CD4-positive, alpha-beta T cell treated with Interleukin-6 at 100 ng/mL for 8 hours (primary cell): ENCODE measurements around the gene C9orf50.
A peak's percentile ranks its signal among the peaks of the same experiment; 100 is the strongest.

Experiments
- DNase-seq: peaks from one replicate; pipeline ENCODE4 v3.0.0-alpha.2; 2020; ENCODE audit warnings: mixed read lengths, low spot score

The C9orf50 gene

GRCh38 chr9:129631674-129632129 is 10.8 kb upstream of the C9orf50 start:
- DNase-seq, result no peak

- no peak for DNase-seq
Observed at GRCh38 chr9:129630967-129631673, 10.2 kb upstream of the C9orf50 start.

- DNase-seq, result no peak
Observed at GRCh38 chr9:129629251-129629820, 8.4 kb upstream of the C9orf50 start.

- DNase-seq, result no peak
Observed at GRCh38 chr9:129628709-129629108, 7.8 kb upstream of the C9orf50 start.

GRCh38 chr9:129627556-129628440 is 6.9 kb upstream of the C9orf50 start:
- no peak for DNase-seq

- DNase-seq, result no peak
Observed at GRCh38 chr9:129626625-129627284, 5.9 kb upstream of the C9orf50 start.

GRCh38 chr9:129626079-129626624 is 5.3 kb upstream of the C9orf50 start, which contains the start of gene NTMT1:
TSS of gene NTMT1 (plus strand) at chr9:129626163. CDS start at chr9:129632704, 6,541 bp downstream.
- DNase-seq, result peak; percentile 85

GRCh38 chr9:129624947-129625346 is 4.0 kb upstream of the C9orf50 start:
- no peak for DNase-seq

GRCh38 chr9:129624168-129624759 is 3.4 kb upstream of the C9orf50 start:
- DNase-seq, result peak; percentile 61

- no peak for DNase-seq
Observed at GRCh38 chr9:129623331-129623730, 2.4 kb upstream of the C9orf50 start.

GRCh38 chr9:129619787-129620668 is 873 bp downstream of the C9orf50 start:
- DNase-seq, result no peak

- DNase-seq, result no peak
Observed at GRCh38 chr9:129617167-129617566, 3.7 kb downstream of the C9orf50 start.

GRCh38 chr9:129615407-129616285 is 5.3 kb downstream of the C9orf50 start:
- DNase-seq, result no peak

GRCh38 chr9:129614932-129615331 is 6.0 kb downstream of the C9orf50 start:
- DNase-seq, result no peak

GRCh38 chr9:129613520-129614175 is 7.3 kb downstream of the C9orf50 start:
- DNase-seq, result no peak

GRCh38 chr9:129612815-129613519 is 7.9 kb downstream of the C9orf50 start:
- DNase-seq, result no peak

- no peak for DNase-seq
Observed at GRCh38 chr9:129612123-129612522, 8.8 kb downstream of the C9orf50 start.

- DNase-seq, result no peak
Observed at GRCh38 chr9:129611307-129611800, 9.5 kb downstream of the C9orf50 start.
